Testis (tissue), 2 donors: ENCODE measurements around the gene ATAD3B.
"Not testable (repeated sequence)": the region's sequence is repeated elsewhere in the genome, so short reads cannot be mapped to it uniquely, and the experiment has no call there.

ENCODE experiments used
- POLR2A ChIP-seq: fragments of 450-650 bp; IDR thresholded peaks from one replicate; pipeline ENCODE4 v1.6.1; 2017; ENCODE audit warnings: antibody characterized with exemption, mild to moderate bottlenecking, moderate library complexity
- TF ChIP-seq, protein P1 (sequence below), 3 experiments: fragments of 450-650 bp in 2 of 3; fragments of 200-600 bp in 1 of 3; sonication (generic) in 1 of 3; IDR thresholded peaks; one replicate each; pipeline ENCODE4 v1.5.1; 2016 to 2019; ENCODE audit warnings: antibody characterized with exemption in 3 of 3, mild to moderate bottlenecking in 2 of 3, moderate library complexity in 1 of 3

DNA sequence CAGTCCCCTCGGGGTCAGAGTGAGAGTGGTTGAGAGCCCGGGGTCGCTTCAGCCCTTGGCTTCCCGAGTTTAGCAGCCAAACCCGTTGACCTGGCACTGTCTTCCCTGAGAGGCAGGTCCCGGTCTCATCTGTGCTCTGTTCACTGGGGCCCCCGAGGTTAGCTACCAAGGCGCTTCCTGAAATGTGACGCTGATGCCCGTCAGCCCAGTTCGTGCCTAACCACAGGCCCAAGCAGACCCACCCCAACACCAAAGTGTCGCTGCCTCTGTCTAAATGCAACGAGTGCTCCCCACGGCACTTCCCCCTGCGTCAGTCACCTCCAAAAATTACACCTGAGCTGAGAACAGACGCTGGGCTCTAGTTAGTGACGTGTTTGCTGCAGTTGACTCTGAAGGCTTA is 4.4 kb downstream of the ATAD3B start:
- TF ChIP-seq, protein P1, sequence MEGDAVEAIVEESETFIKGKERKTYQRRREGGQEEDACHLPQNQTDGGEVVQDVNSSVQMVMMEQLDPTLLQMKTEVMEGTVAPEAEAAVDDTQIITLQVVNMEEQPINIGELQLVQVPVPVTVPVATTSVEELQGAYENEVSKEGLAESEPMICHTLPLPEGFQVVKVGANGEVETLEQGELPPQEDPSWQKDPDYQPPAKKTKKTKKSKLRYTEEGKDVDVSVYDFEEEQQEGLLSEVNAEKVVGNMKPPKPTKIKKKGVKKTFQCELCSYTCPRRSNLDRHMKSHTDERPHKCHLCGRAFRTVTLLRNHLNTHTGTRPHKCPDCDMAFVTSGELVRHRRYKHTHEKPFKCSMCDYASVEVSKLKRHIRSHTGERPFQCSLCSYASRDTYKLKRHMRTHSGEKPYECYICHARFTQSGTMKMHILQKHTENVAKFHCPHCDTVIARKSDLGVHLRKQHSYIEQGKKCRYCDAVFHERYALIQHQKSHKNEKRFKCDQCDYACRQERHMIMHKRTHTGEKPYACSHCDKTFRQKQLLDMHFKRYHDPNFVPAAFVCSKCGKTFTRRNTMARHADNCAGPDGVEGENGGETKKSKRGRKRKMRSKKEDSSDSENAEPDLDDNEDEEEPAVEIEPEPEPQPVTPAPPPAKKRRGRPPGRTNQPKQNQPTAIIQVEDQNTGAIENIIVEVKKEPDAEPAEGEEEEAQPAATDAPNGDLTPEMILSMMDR (IDR thresholded peaks at IDR 0.05), result not testable (repeated sequence)
- not testable (repeated sequence) for TF ChIP-seq POLR2A
